Endothelial cell (in vitro differentiated cells): ENCODE measurements around the gene ATG16L1. TPM values are rescaled to one million over a fixed set of nuclear protein-coding genes. Genes with fewer than 3 reads are reported as not detected.

ENCODE experiments used
- DNase-seq: peaks from one replicate; pipeline ENCODE4 v3.0.0; 2021; ENCODE audit warnings: low spot score
- H3K27ac Mint-ChIP-seq: one replicate; pipeline ENCODE4 v1.8.0; 2021; ENCODE audit warnings: mixed read lengths, inconsistent platforms; ENCODE audit not compliant: unreplicated experiment
- H3K27me3 Mint-ChIP-seq: one replicate; pipeline ENCODE4 v1.8.0; 2021; ENCODE audit warnings: mild to moderate bottlenecking, moderate library complexity, mixed read lengths, inconsistent platforms; ENCODE audit not compliant: unreplicated experiment
- H3K36me3 Mint-ChIP-seq: one replicate; pipeline ENCODE4 v1.8.0; 2021; ENCODE audit warnings: mild to moderate bottlenecking, low read depth, mixed read lengths, inconsistent platforms; ENCODE audit not compliant: unreplicated experiment
- H3K4me1 Mint-ChIP-seq: one replicate; pipeline ENCODE4 v1.8.0; 2021; ENCODE audit warnings: mild to moderate bottlenecking, mixed read lengths, inconsistent platforms; ENCODE audit not compliant: unreplicated experiment
- H3K4me3 Mint-ChIP-seq: one replicate; pipeline ENCODE4 v1.8.0; 2021; ENCODE audit warnings: mild to moderate bottlenecking, mixed read lengths, inconsistent platforms; ENCODE audit not compliant: unreplicated experiment
- H3K9me3 Mint-ChIP-seq: one replicate; pipeline ENCODE4 v1.8.0; 2021; ENCODE audit warnings: mixed read lengths, inconsistent platforms; ENCODE audit not compliant: unreplicated experiment
- CTCF ChIP-seq: fragments of 200-600 bp; sonication (generic); IDR thresholded peaks from one replicate; pipeline ENCODE4 v1.5.0; 2021; ENCODE audit warnings: antibody characterized with exemption; ENCODE audit not compliant: unreplicated experiment
- total RNA-seq: library from RNA; stranded (reverse); fragmentation: NEBNext Ultra II Directional; extraction: Animal tissue kit (Norgen Biotek cat#: 25700); gene quantifications from one replicate; pipeline ENCODE4 v1.2.1, GENCODE V29; 2021; ENCODE audit not compliant: unreplicated experiment

The ATG16L1 gene
- total RNA-seq, 1 donor from 2014 or later = 39.5 TPM

GRCh38 chr2:233233618-233234230, 17.7 kb upstream of the ATG16L1 start:
- Mint-ChIP-seq H3K9me3 (no peaks in the 10 kb centered on the region), H3K36me3 (no peaks in the 10 kb centered on the region), H3K27me3 (peaks cover 2% of the 10 kb centered on the region), H3K4me1 (peaks cover 3% of the 10 kb centered on the region), H3K27ac (no peak overlapping the region), H3K4me3 (no peak overlapping the region)
- no peak for TF ChIP-seq CTCF
- DNase-seq = no peak

GRCh38 chr2:233234264-233234663, 17.2 kb upstream of the ATG16L1 start:
- no peak overlapping the region for H3K27ac Mint-ChIP-seq
- H3K9me3 Mint-ChIP-seq = no peaks in the 10 kb centered on the region
- peaks cover 2% of the 10 kb centered on the region for H3K27me3 Mint-ChIP-seq
- TF ChIP-seq CTCF = no peak
- H3K4me1 Mint-ChIP-seq = peaks cover 8% of the 10 kb centered on the region
- no peaks in the 10 kb centered on the region for H3K36me3 Mint-ChIP-seq
- no peak for DNase-seq
- no peak overlapping the region for H3K4me3 Mint-ChIP-seq

GRCh38 chr2:233234996-233235395, 16.5 kb upstream of the ATG16L1 start:
- Mint-ChIP-seq H3K27ac (no peak overlapping the region), H3K36me3 (no peaks in the 10 kb centered on the region), H3K4me1 (peaks cover 13% of the 10 kb centered on the region), H3K4me3 (no peak overlapping the region), H3K9me3 (no peaks in the 10 kb centered on the region), H3K27me3 (peaks cover 4% of the 10 kb centered on the region)
- TF ChIP-seq CTCF = no peak
- DNase-seq = no peak

DNA sequence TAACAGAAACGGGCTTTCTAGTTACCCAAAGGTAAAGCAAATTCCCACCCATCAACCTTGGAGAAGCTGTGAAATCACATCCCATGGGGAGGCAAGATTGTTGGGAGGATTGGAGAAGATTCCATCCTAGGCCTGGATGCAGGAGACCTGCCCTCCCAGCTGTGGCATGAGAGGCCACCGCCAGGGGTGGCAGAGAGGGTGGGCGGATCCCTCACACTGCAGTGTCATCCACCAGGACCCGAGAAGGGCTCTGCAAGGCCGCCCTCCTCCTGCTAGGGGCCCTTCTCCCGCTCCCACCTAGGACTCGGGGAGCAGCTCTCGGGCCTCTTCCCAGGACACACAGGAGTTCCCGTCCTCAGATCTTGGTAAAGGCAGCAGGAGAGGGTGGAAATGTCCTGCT, 15.5 kb upstream of the ATG16L1 start:
- Mint-ChIP-seq H3K4me3 (no peak overlapping the region), H3K4me1 (peaks cover 17% of the 10 kb centered on the region), H3K9me3 (no peaks in the 10 kb centered on the region), H3K27me3 (peaks cover 4% of the 10 kb centered on the region), H3K36me3 (no peaks in the 10 kb centered on the region), H3K27ac (no peak overlapping the region)
- DNase-seq = no peak
- no peak for TF ChIP-seq CTCF

- TF ChIP-seq CTCF = no peak
- H3K9me3 Mint-ChIP-seq = no peaks in the 10 kb centered on the region
- H3K4me3 Mint-ChIP-seq = no peak overlapping the region
- DNase-seq = no peak
- H3K4me1 Mint-ChIP-seq = peaks cover 18% of the 10 kb centered on the region
- peaks cover 4% of the 10 kb centered on the region for H3K27me3 Mint-ChIP-seq
- H3K27ac Mint-ChIP-seq = no peak overlapping the region
- H3K36me3 Mint-ChIP-seq = no peaks in the 10 kb centered on the region
Measured at GRCh38 chr2:233236820-233237589, 14.5 kb upstream of the ATG16L1 start.
